ENCODE measurements around the gene SIK2. TPM values are rescaled to one million over a fixed set of nuclear protein-coding genes. Genes with fewer than 3 reads are reported as not detected.

Gene SIK2
- total and polyA plus RNA-seq, 2 donors (not counting 1 experiment from before 2014, with no cell fraction given): 4.9 to 21.8 TPM

GRCh38 chr11:111730871-111731591 lies 128.8 kb downstream of the SIK2 start:
- no peaks in the 10 kb centered on the region for H3K9me3 Mint-ChIP-seq (ENCODE audit: insufficient read depth)
- Histone ChIP-seq H4K20me1 (ENCODE audit: control insufficient read depth, insufficient read depth, low read length, poor library complexity, severe bottlenecking) (no peaks in the 10 kb centered on the region), H3K36me3 (replicated peaks in 1 of 2; ENCODE audit: control extremely low read depth in 1 of 2, control insufficient read depth in 1 of 2, extremely low read depth in 1 of 2, insufficient read depth in 2 of 2, low read length in 1 of 2) (peaks cover 0 to 8% of the 10 kb centered on the region in 2 experiments), H3K79me2 (ENCODE audit: control insufficient read depth, insufficient read depth, low read length) (no peaks in the 10 kb centered on the region), H3K9me3 (ENCODE audit: control extremely low read depth in 1 of 3, control insufficient read depth in 2 of 3, insufficient read depth in 1 of 3, low read length in 2 of 3) (no peaks in the 10 kb centered on the region), H3K27me3 (replicated peaks in 1 of 4; ENCODE audit: control extremely low read depth in 1 of 4, control insufficient read depth in 3 of 4, insufficient read depth in 4 of 4, low read length in 3 of 4) (no peaks in the 10 kb centered on the region), H2AFZ (ENCODE audit: insufficient read depth, low read depth, low read length, poor library complexity, severe bottlenecking) (no peak overlapping the region), H3K27ac (ENCODE audit: low read length in 2 of 2) (no peak overlapping the region), H3K9ac (ENCODE audit: low read length) (no peak overlapping the region), H3K4me2 (replicated peaks; ENCODE audit: low read depth, low read length, poor library complexity, severe bottlenecking) (no peak overlapping the region), H3K4me1 (ENCODE audit: control insufficient read depth in 2 of 2, insufficient read depth in 2 of 2, low read length in 2 of 2) (no peaks in the 10 kb centered on the region), H3K4me3 (ENCODE audit: control extremely low read depth in 1 of 5, extremely low read depth in 1 of 5, insufficient read depth in 1 of 5, low read depth in 2 of 5, low read length in 4 of 5) (no peak overlapping the region)
- H3K27ac Mint-ChIP-seq: no peak overlapping the region
- no peaks in the 10 kb centered on the region for H3K27me3 Mint-ChIP-seq
- DNase-seq (no peak), ATAC-seq (ENCODE audit: low read depth) (no peak)
- no peaks in the 10 kb centered on the region for H3K4me1 Mint-ChIP-seq
- TF ChIP-seq EZH2 (IDR thresholded peaks at IDR 0.05; ENCODE audit: borderline replicate concordance, insufficient read depth, low read depth, low read length, poor library complexity, severe bottlenecking): no peak
- TF ChIP-seq CTCF (IDR thresholded peaks at IDR 0.05): no peak
- WGBS (ENCODE audit: insufficient coverage): 95% methylated on average over 20 of the region's 22 CpGs
- intact Hi-C loops (cut with micrococcal nuclease): no loop called here
- ChIA-PET POLR2A (no interaction called here), CTCF (no interaction called here)
- H3K4me3 Mint-ChIP-seq: no peak overlapping the region

- Histone ChIP-seq H3K4me2 (replicated peaks; ENCODE audit: low read depth, low read length, poor library complexity, severe bottlenecking) (no peak overlapping the region), H4K20me1 (ENCODE audit: control insufficient read depth, insufficient read depth, low read length, poor library complexity, severe bottlenecking) (no peaks in the 10 kb centered on the region), H2AFZ (ENCODE audit: insufficient read depth, low read depth, low read length, poor library complexity, severe bottlenecking) (no peak overlapping the region), H3K27ac (ENCODE audit: low read length in 2 of 2) (no peak overlapping the region), H3K4me1 (ENCODE audit: control insufficient read depth in 2 of 2, insufficient read depth in 2 of 2, low read length in 2 of 2) (no peaks in the 10 kb centered on the region), H3K9me3 (ENCODE audit: control extremely low read depth in 1 of 3, control insufficient read depth in 2 of 3, insufficient read depth in 1 of 3, low read length in 2 of 3) (no peaks in the 10 kb centered on the region), H3K36me3 (replicated peaks in 1 of 2; ENCODE audit: control extremely low read depth in 1 of 2, control insufficient read depth in 1 of 2, extremely low read depth in 1 of 2, insufficient read depth in 2 of 2, low read length in 1 of 2) (peaks cover 0 to 4% of the 10 kb centered on the region in 2 experiments), H3K27me3 (replicated peaks in 1 of 4; ENCODE audit: control extremely low read depth in 1 of 4, control insufficient read depth in 3 of 4, insufficient read depth in 4 of 4, low read length in 3 of 4) (no peaks in the 10 kb centered on the region), H3K9ac (ENCODE audit: low read length) (no peak overlapping the region), H3K79me2 (ENCODE audit: control insufficient read depth, insufficient read depth, low read length) (no peaks in the 10 kb centered on the region), H3K4me3 (ENCODE audit: control extremely low read depth in 1 of 5, extremely low read depth in 1 of 5, insufficient read depth in 1 of 5, low read depth in 2 of 5, low read length in 4 of 5) (no peak overlapping the region)
- DNase-seq (no peak), ATAC-seq (ENCODE audit: low read depth) (no peak)
- TF ChIP-seq CTCF (IDR thresholded peaks at IDR 0.05) (no peak), EZH2 (IDR thresholded peaks at IDR 0.05; ENCODE audit: borderline replicate concordance, insufficient read depth, low read depth, low read length, poor library complexity, severe bottlenecking) (no peak)
- POLR2A ChIA-PET: no interaction called here
- CTCF ChIA-PET: no interaction called here
- intact Hi-C loops (cut with micrococcal nuclease): no loop called here
- no peak overlapping the region for H3K27ac Mint-ChIP-seq
- H3K27me3 Mint-ChIP-seq: no peaks in the 10 kb centered on the region
- H3K9me3 Mint-ChIP-seq (ENCODE audit: insufficient read depth): no peaks in the 10 kb centered on the region
- WGBS (ENCODE audit: insufficient coverage): 98% methylated on average over 4 of the region's 5 CpGs
- H3K4me1 Mint-ChIP-seq: no peaks in the 10 kb centered on the region
- H3K4me3 Mint-ChIP-seq: no peak overlapping the region
Measured at GRCh38 chr11:111731821-111732220, 129.6 kb downstream of the SIK2 start.
